Mesendoderm (in vitro differentiated cells): Measurements from ENCODE around the gene FGF21.

Experiments used
- DNase-seq: peaks from one replicate; pipeline ENCODE4 v3.0.0; 2013
- H2AK5ac ChIP-seq: 2 replicates; pipeline ENCODE4 v1.6.1; 2013; ENCODE audit warnings: low read length, inconsistent platforms
- H2BK120ac ChIP-seq: 2 replicates; pipeline ENCODE4 v1.6.1; 2013; ENCODE audit warnings: low read depth, mild to moderate bottlenecking, low read length, moderate library complexity, mixed read lengths
- H2BK15ac ChIP-seq: replicated peaks from 2 replicates; pipeline ENCODE4 v1.6.1; 2013; ENCODE audit warnings: low read depth, mild to moderate bottlenecking, moderate library complexity
- H2BK5ac ChIP-seq: 2 replicates; pipeline ENCODE4 v1.6.1; 2013; ENCODE audit warnings: low read length, inconsistent platforms
- H3K18ac ChIP-seq: 2 replicates; pipeline ENCODE4 v1.6.1; 2013; ENCODE audit warnings: mild to moderate bottlenecking, low read length, mixed read lengths
- H3K23ac ChIP-seq: one replicate; pipeline ENCODE4 v1.6.1; 2013; ENCODE audit warnings: low read length
- H3K27ac ChIP-seq: 2 replicates; pipeline ENCODE4 v1.5.1; 2013; ENCODE audit warnings: low read depth, mild to moderate bottlenecking, inconsistent platforms, low read length, moderate library complexity
- H3K27me3 ChIP-seq: 2 replicates; pipeline ENCODE4 v1.6.1; 2013; ENCODE audit warnings: low read length, control low read depth, mild to moderate bottlenecking, inconsistent platforms; ENCODE audit not compliant: insufficient read depth, poor library complexity
- H3K36me3 ChIP-seq: 2 replicates; pipeline ENCODE4 v1.6.1; 2013; ENCODE audit warnings: low read length, inconsistent platforms; ENCODE audit not compliant: control insufficient read depth, insufficient read depth
- H3K4ac ChIP-seq: one replicate; pipeline ENCODE4 v1.6.1; 2013; ENCODE audit warnings: low read depth, mild to moderate bottlenecking, low read length, moderate library complexity
- H3K4me1 ChIP-seq: 2 replicates; pipeline ENCODE4 v1.6.1; 2013; ENCODE audit warnings: low read depth, low read length, inconsistent platforms; ENCODE audit not compliant: control insufficient read depth
- H3K4me2 ChIP-seq: 2 replicates; pipeline ENCODE4 v1.6.1; 2013; ENCODE audit warnings: low read length
- H3K4me3 ChIP-seq: 2 replicates; pipeline ENCODE4 v1.5.1; 2013; ENCODE audit warnings: mild to moderate bottlenecking, low read length
- H3K56ac ChIP-seq: one replicate; pipeline ENCODE4 v1.6.1; 2013; ENCODE audit warnings: low read length
- H3K79me1 ChIP-seq: 2 replicates; pipeline ENCODE4 v1.6.1; 2013; ENCODE audit warnings: low read length, inconsistent platforms
- H3K79me2 ChIP-seq: 2 replicates; pipeline ENCODE4 v1.6.1; 2013; ENCODE audit warnings: mild to moderate bottlenecking, low read length; ENCODE audit not compliant: control insufficient read depth, insufficient read depth
- H3K9ac ChIP-seq: 2 replicates; pipeline ENCODE4 v1.6.1; 2013; ENCODE audit warnings: low read length, inconsistent platforms
- H4K5ac ChIP-seq: one replicate; pipeline ENCODE4 v1.6.1; 2013; ENCODE audit warnings: low read length
- H4K8ac ChIP-seq: one replicate; pipeline ENCODE4 v1.6.1; 2013; ENCODE audit warnings: low read depth, mild to moderate bottlenecking, control low read depth, low read length, moderate library complexity
- WGBS: extraction: QIAGEN DNeasy Blood & Tissue Kit; methylation state at CpG from one replicate; pipeline ENCODE4 v1.1.7; 2013; ENCODE audit warnings: low lambda C conversion rate, missing lambda C conversion rate; ENCODE audit not compliant: insufficient coverage; ENCODE audit errors: extremely low coverage; 5-methylcytosine and 5-hydroxymethylcytosine counted together

FGF21 gene

GRCh38 chr19:48795055-48795684 lies 39.8 kb downstream of the FGF21 start:
- Histone ChIP-seq H3K56ac (peak overlapping the region; percentile 90), H2BK5ac (no peak overlapping the region), H2BK120ac (no peak overlapping the region), H3K4me2 (peak overlapping the region; percentile 87), H3K9ac (peak overlapping the region; percentile 64), H2AK5ac (no peak overlapping the region), H3K27me3 (no peaks in the 10 kb centered on the region), H3K4me1 (peaks cover 3% of the 10 kb centered on the region), H3K18ac (no peak overlapping the region), H3K79me2 (no peaks in the 10 kb centered on the region), H4K5ac (no peak overlapping the region), H3K27ac (no peak overlapping the region), H3K79me1 (no peaks in the 10 kb centered on the region), H3K36me3 (no peaks in the 10 kb centered on the region), H2BK15ac (no peak overlapping the region), H3K4ac (no peak overlapping the region), H4K8ac (no peak overlapping the region), H3K4me3 (peak overlapping the region; percentile 77), H3K23ac (no peak overlapping the region)
- peak; percentile 97 for DNase-seq
- no CpG with 5 or more reads among the region's 38 CpGs for WGBS

DNA sequence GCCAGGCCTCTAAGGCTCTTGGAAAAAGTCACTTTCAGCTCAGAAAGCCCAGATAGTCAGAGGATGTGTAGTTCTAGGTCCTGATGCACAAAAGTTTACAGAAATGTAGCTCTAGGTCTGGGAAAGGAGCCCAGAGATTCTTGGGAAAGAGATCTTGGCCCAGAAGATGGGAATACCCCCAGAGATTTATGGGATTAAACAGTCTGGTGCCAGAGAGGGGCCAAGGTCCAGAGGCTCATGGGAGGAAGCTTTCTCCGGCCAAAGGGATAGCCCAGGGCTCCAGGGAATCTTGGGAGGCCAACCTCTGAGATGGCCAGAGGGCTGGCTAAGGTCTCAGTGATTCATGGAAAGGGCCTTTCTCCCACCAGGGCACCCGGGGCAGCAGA lies 40.4 kb downstream of the FGF21 start:
- peaks cover 3% of the 10 kb centered on the region for H3K4me1 ChIP-seq
- no peak overlapping the region for H2BK120ac ChIP-seq
- H4K5ac ChIP-seq: no peak overlapping the region
- no peaks in the 10 kb centered on the region for H3K36me3 ChIP-seq
- H4K8ac ChIP-seq: no peak overlapping the region
- no peak overlapping the region for H3K23ac ChIP-seq
- H3K27me3 ChIP-seq: no peaks in the 10 kb centered on the region
- H3K9ac ChIP-seq: no peak overlapping the region
- no peak overlapping the region for H3K27ac ChIP-seq
- H2BK5ac ChIP-seq: no peak overlapping the region
- H2AK5ac ChIP-seq: no peak overlapping the region
- H3K18ac ChIP-seq: no peak overlapping the region
- H3K4me3 ChIP-seq: no peak overlapping the region
- DNase-seq: no peak
- no peaks in the 10 kb centered on the region for H3K79me1 ChIP-seq
- no peak overlapping the region for H3K4me2 ChIP-seq
- H3K79me2 ChIP-seq: no peaks in the 10 kb centered on the region
- WGBS: no CpG with 5 or more reads among the region's 2 CpGs
- no peak overlapping the region for H3K56ac ChIP-seq
- no peak overlapping the region for H2BK15ac ChIP-seq
- no peak overlapping the region for H3K4ac ChIP-seq

GRCh38 chr19:48796298-48797083 lies 41.2 kb downstream of the FGF21 start:
- Histone ChIP-seq H4K5ac (no peak overlapping the region), H2BK15ac (no peak overlapping the region), H3K4me2 (no peak overlapping the region), H3K27me3 (no peaks in the 10 kb centered on the region), H3K79me2 (no peaks in the 10 kb centered on the region), H3K4me1 (peaks cover 3% of the 10 kb centered on the region), H3K36me3 (no peaks in the 10 kb centered on the region), H2AK5ac (no peak overlapping the region), H3K4me3 (no peak overlapping the region), H3K56ac (no peak overlapping the region), H3K27ac (no peak overlapping the region), H3K9ac (no peak overlapping the region), H3K4ac (no peak overlapping the region), H2BK5ac (no peak overlapping the region), H3K23ac (no peak overlapping the region), H4K8ac (no peak overlapping the region), H2BK120ac (no peak overlapping the region), H3K18ac (no peak overlapping the region), H3K79me1 (no peaks in the 10 kb centered on the region)
- DNase-seq: no peak
- WGBS: no CpG with 5 or more reads among the region's 20 CpGs

- Histone ChIP-seq H3K4ac (no peak overlapping the region), H3K36me3 (no peaks in the 10 kb centered on the region), H3K79me1 (no peaks in the 10 kb centered on the region), H3K4me3 (no peak overlapping the region), H3K18ac (no peak overlapping the region), H2AK5ac (no peak overlapping the region), H3K27me3 (no peaks in the 10 kb centered on the region), H4K8ac (no peak overlapping the region), H2BK5ac (no peak overlapping the region), H4K5ac (no peak overlapping the region), H3K79me2 (no peaks in the 10 kb centered on the region), H2BK15ac (no peak overlapping the region), H3K4me1 (peaks cover 3% of the 10 kb centered on the region), H3K56ac (no peak overlapping the region), H3K23ac (no peak overlapping the region), H2BK120ac (no peak overlapping the region), H3K27ac (no peak overlapping the region), H3K9ac (no peak overlapping the region), H3K4me2 (no peak overlapping the region)
- DNase-seq: no peak
- no CpG with 5 or more reads among the region's 7 CpGs for WGBS
Observed at GRCh38 chr19:48797103-48797502, 41.8 kb downstream of the FGF21 start.

DNA sequence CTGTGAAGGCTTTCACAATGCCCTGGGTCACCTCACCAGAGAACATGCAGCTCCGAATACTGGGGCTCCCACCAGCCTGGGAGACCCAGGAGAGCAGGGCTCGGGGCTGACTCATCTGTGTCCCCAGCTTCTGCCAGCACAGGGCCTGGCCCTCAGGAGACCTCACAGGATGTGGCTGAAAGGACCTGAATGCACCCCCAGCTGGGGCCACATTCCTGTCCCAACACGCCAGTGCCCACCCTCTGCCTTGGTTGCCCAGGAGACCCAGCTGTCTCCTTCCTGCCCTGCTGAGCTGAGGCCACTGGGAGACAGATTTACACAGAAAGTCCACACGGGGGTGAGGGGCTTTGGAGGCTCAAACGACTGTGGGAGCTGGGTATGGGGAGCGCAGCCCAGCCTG lies 43.6 kb downstream of the FGF21 start:
- Histone ChIP-seq H3K23ac (no peak overlapping the region), H3K56ac (no peak overlapping the region), H3K4me2 (no peak overlapping the region), H3K4me1 (peaks cover 3% of the 10 kb centered on the region), H4K5ac (no peak overlapping the region), H3K18ac (no peak overlapping the region), H3K4ac (no peak overlapping the region), H4K8ac (no peak overlapping the region), H3K79me2 (no peaks in the 10 kb centered on the region), H3K4me3 (no peak overlapping the region), H3K9ac (no peak overlapping the region), H2BK5ac (no peak overlapping the region), H3K36me3 (no peaks in the 10 kb centered on the region), H2AK5ac (no peak overlapping the region), H2BK120ac (no peak overlapping the region), H3K79me1 (no peaks in the 10 kb centered on the region), H3K27ac (no peak overlapping the region), H2BK15ac (no peak overlapping the region), H3K27me3 (no peaks in the 10 kb centered on the region)
- DNase-seq: peak; percentile 66
- no CpG with 5 or more reads among the region's 6 CpGs for WGBS
